ENCODE data around the gene PRR23A.

Gene PRR23A

DNA sequence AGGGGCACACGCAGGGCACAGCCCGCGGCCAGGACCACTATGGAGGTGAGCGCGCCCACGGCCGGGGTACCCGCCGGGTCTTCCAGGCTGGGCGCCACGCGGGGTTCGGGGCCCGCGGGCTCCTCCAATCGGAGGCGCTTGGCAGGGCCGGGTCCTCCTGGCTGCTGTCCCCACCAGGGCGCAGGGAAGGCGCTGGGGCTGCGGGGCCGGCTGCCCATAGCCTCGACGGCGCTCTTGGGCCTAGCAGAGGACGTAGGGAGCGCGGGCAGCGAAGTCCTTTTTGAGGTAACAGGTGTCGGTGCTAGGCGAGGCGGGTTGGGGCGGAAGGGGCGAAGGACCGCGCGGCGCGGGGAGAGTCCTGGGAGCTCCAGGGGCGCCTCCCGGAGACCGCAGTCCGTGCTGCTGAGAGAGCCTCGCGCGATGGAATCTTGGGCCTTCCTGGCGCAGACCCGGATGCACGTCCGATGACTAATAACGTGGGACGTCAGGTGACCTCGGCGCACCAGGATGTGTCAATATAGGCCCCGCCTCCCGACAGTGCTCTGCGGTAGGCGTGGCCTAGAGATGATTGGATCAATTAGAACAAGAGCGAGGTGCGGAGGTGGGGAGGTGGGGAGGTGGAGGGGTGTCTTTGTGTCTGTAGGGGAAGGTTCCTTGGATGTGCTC is at the start of gene PRR23A:
TSS of gene PRR23A (minus strand) at position 218 of the 666 bp plus-strand sequence. CDS start at position 218, 0 bp downstream.
- no peaks in the 10 kb centered on the region for H3K9me3 ChIP-seq
- H3K27me3 ChIP-seq: no peaks in the 10 kb centered on the region
- no peaks in the 10 kb centered on the region for H3K4me1 ChIP-seq (ENCODE audit: control insufficient read depth in 1 of 2, insufficient read depth in 1 of 2, low read depth in 1 of 2, low read length in 1 of 2)
- no peaks in the 10 kb centered on the region for H3K36me3 ChIP-seq
- TF ChIP-seq, protein P1, sequence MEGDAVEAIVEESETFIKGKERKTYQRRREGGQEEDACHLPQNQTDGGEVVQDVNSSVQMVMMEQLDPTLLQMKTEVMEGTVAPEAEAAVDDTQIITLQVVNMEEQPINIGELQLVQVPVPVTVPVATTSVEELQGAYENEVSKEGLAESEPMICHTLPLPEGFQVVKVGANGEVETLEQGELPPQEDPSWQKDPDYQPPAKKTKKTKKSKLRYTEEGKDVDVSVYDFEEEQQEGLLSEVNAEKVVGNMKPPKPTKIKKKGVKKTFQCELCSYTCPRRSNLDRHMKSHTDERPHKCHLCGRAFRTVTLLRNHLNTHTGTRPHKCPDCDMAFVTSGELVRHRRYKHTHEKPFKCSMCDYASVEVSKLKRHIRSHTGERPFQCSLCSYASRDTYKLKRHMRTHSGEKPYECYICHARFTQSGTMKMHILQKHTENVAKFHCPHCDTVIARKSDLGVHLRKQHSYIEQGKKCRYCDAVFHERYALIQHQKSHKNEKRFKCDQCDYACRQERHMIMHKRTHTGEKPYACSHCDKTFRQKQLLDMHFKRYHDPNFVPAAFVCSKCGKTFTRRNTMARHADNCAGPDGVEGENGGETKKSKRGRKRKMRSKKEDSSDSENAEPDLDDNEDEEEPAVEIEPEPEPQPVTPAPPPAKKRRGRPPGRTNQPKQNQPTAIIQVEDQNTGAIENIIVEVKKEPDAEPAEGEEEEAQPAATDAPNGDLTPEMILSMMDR (IDR thresholded peaks at IDR 0.05): no peak
- no peak within 1 kb of the TSS for H3K4me3 ChIP-seq (ENCODE audit: low read depth in 1 of 2, low read length in 1 of 2)
- no peak within 1 kb of the TSS for H3K27ac ChIP-seq

DNA sequence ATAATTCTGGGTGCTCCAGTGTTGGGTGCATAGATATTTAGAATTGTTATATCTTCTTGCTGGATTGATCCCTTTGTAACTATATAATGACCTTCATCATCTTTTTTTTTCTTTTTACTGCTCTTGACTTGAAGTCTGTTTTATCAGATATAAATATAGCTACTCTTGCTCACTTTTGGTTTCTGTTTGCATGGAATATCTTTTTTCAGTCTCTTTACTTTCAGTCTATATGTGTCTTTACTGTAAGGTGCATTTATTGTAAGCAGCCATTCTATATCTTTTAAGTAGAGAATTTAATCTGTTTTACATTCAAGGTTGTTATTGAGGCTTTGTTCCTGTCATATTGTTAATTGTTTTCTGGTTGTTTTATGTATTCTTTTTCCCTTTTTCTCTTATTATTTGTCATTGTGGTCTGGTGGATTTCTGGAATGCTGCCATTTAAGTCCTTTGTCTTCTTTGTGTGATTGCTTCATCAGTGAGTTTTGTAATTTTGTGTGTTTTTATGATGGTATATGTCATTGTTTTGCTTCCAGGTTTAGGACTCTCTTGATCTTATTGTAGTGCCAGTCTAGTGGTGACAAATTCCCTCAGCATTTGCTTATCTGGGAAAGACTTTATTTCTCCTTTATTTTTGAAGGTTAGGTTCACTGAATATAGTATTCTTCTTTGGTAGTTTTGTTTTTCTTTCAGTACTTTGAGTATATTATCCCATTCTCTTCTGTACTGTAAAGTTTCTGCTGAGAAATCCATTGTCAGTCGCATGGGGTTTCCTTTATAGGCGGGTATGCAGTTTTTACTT is 46.9 kb upstream of the PRR23A start:
- TF ChIP-seq, protein P1 (IDR thresholded peaks at IDR 0.05): no peak
- H3K9me3 ChIP-seq: no peaks in the 10 kb centered on the region
- H3K27me3 ChIP-seq: peaks cover 9% of the 10 kb centered on the region
- H3K4me3 ChIP-seq (ENCODE audit: low read depth in 1 of 2, low read length in 1 of 2): no peak overlapping the region
- H3K4me1 ChIP-seq (ENCODE audit: control insufficient read depth in 1 of 2, insufficient read depth in 1 of 2, low read depth in 1 of 2, low read length in 1 of 2): no peaks in the 10 kb centered on the region
- H3K27ac ChIP-seq: no peak overlapping the region
- H3K36me3 ChIP-seq: no peaks in the 10 kb centered on the region

DNA sequence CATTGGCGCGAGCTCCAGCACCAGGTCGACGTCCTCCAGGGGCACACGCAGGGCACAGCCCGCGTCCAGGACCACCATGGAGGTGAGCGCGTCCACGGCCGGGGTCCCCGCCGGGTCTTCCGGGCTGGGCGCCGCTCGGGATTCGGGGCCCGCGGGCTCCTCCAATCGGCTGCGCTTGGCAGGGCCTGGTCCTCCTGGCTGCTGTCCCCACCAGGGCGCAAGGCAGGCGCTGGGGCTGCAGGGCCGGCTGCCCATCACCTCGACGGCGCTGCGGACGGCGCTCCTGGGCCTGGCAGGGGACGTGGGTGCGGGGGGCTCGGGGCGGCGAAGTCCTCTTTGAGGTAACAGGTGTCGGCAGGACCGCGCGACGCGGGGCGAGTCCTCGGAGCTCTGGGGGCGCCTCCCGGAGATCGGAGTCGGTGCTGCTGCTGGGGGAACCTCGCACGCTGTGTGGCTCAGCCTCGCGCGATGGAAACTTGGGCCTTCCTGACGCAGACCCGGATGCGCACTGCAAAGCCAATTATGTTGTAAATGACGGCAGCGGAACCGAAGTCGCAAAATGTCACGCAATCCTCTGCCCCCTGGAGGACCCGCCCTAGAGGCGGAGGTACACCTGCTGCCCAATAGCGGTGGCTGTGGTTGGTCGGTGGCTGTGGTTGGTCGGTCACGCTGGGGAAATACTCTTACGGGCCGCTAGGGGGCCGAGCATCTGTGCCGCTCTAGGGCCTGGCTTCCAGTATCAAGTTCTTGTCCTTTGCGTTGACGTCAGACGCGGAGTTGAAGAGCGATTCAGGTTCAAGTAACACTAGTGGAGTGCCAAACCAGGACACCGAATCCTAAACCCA is 38.5 kb upstream of the PRR23A start, which contains the start of gene PRR23C:
TSS of gene PRR23C (minus strand) at position 527 of the 845 bp plus-strand sequence. CDS start at position 255, 272 bp downstream.
- Histone ChIP-seq H3K4me3 (ENCODE audit: low read depth in 1 of 2, low read length in 1 of 2) (no peak within 1 kb of the TSS), H3K27ac (no peak within 1 kb of the TSS), H3K4me1 (ENCODE audit: control insufficient read depth in 1 of 2, insufficient read depth in 1 of 2, low read depth in 1 of 2, low read length in 1 of 2) (no peaks in the 10 kb centered on the region), H3K9me3 (peaks cover 5% of the 10 kb centered on the region), H3K36me3 (no peaks in the 10 kb centered on the region), H3K27me3 (peaks cover 26% of the 10 kb centered on the region)
- TF ChIP-seq, protein P1 (IDR thresholded peaks at IDR 0.05): no peak

DNA sequence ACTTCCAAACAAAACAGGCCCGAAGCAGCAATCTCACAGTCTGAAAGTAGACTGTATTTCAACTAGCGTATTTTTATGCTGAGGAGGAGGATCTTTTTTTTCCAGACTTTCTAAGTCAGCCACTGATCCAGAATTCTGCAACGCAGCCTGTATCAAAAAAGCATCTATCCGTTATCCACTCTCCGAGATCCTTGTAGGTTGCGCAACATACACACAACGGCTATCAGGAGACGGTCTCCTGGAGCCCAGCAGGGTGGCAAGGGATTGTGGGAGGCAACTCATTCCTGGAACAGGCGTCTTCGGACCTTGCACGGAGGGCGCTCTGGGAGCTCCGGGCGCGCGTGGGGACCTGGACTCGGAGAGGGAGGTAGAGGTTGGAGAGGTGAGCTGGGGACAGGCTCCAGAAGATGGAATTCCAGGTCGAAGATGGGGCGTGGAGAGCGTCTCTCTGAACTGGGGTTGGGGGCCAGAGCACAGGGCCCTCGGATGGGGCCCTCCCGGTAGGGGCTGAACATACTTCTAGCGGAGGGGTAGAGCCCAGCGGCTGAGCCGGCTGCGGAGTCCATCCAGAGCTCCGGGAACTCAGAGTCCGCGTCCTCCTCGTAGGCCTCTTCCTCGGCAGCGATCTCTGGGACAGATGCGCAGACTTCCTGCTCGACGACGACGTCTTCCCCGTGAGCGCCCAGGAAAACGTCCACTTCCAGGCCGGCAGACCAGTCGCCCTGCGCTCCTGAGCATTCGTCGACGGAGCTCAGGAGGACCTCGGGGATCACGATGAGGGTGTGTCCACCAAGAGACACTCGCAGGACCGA is 37.7 kb upstream of the PRR23A start:
- no peak overlapping the region for H3K4me3 ChIP-seq (ENCODE audit: low read depth in 1 of 2, low read length in 1 of 2)

More for the DNA sequence above, 37.7 kb upstream of the PRR23A start:
- Histone ChIP-seq H3K36me3 (no peaks in the 10 kb centered on the region), H3K27ac (no peak overlapping the region), H3K9me3 (peaks cover 5% of the 10 kb centered on the region), H3K27me3 (peaks cover 26% of the 10 kb centered on the region), H3K4me1 (ENCODE audit: control insufficient read depth in 1 of 2, insufficient read depth in 1 of 2, low read depth in 1 of 2, low read length in 1 of 2) (no peaks in the 10 kb centered on the region)
- TF ChIP-seq, protein P1 (IDR thresholded peaks at IDR 0.05): no peak
